Omental fat pad (tissue), 4 donors: ENCODE measurements around the gene RNF4. TPM values are rescaled to one million over a fixed set of nuclear protein-coding genes. Genes with fewer than 3 reads are reported as not detected.

Experiments
- ATAC-seq: fragments of 150-250 bp; one replicate; pipeline ENCODE4 v1.9.1; 2016; ENCODE audit warnings: mild to moderate bottlenecking, moderate library complexity; ENCODE audit not compliant: low FRiP score
- DNase-seq: peaks from one replicate; pipeline ENCODE4 v3.0.0-alpha.2; 2019; ENCODE audit warnings: low spot score
- total RNA-seq, 4 donors: library from RNA; depleted of rRNA; stranded (reverse); fragments of >200 nt; gene quantifications; one replicate each; pipeline ENCODE4 v1.1.0, GENCODE V29; 2016
- TF ChIP-seq, protein P1 (sequence below), 3 donors: fragments of 450-650 bp; IDR thresholded peaks; one replicate each; pipeline ENCODE4 v1.5.1; 2016 to 2017; ENCODE audit warnings: antibody characterized with exemption in 3 of 3, mild to moderate bottlenecking in 3 of 3, moderate library complexity in 2 of 3

Gene RNF4
- total RNA-seq, 4 donors from 2014 or later = 38.5 to 90.1 (median 44.5) TPM

- TF ChIP-seq, protein P1, sequence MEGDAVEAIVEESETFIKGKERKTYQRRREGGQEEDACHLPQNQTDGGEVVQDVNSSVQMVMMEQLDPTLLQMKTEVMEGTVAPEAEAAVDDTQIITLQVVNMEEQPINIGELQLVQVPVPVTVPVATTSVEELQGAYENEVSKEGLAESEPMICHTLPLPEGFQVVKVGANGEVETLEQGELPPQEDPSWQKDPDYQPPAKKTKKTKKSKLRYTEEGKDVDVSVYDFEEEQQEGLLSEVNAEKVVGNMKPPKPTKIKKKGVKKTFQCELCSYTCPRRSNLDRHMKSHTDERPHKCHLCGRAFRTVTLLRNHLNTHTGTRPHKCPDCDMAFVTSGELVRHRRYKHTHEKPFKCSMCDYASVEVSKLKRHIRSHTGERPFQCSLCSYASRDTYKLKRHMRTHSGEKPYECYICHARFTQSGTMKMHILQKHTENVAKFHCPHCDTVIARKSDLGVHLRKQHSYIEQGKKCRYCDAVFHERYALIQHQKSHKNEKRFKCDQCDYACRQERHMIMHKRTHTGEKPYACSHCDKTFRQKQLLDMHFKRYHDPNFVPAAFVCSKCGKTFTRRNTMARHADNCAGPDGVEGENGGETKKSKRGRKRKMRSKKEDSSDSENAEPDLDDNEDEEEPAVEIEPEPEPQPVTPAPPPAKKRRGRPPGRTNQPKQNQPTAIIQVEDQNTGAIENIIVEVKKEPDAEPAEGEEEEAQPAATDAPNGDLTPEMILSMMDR (IDR thresholded peaks at IDR 0.05) = no peak
- ATAC-seq (peak; percentile 27), DNase-seq (no peak)
These were observed 47.1 kb downstream of the RNF4 start for GRCh38 chr4:2515830-2516550.

DNA sequence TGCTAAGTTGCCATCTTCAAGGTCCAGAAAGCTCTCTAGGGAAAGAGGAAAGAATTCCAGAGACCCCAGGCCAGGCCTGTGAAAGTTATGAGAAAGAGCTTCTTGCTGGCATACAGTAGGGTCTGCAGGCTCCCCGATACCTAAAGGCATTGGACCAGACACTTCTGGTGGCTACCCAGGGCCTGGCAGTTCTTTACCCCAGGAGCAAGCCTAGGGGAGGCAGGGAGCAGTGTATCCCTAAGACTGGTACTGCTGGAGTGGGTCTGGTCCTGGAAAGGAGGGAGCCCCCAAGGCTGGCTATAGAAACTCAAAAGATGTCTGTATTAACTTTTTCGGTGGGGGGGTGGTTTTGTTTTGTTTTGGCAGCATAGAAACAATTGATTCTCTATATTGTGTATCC, 47.7 kb downstream of the RNF4 start:
- TF ChIP-seq, protein P1 (IDR thresholded peaks at IDR 0.05) = no peak
- ATAC-seq = no peak
- DNase-seq = no peak

DNA sequence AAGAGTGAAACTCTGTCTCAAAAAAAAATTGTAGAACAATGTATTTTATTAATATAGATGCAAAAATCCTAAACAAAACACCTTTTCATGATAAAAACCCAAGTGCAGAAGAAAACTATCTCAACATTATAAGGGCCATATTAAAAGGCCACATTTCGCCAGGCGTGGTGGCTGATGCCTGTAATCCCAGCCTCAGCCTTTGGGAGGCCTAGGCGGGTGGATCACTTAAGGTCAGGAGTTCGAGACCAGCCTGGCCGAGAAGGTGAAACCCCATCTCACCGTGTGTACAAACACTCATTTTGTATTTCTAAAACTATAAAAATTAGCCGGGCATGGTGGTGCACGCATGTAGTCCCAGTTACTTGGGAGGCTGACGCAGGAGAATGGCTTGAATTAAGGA, 57.7 kb downstream of the RNF4 start:
- TF ChIP-seq, protein P1 (IDR thresholded peaks at IDR 0.05) = no peak
- ATAC-seq (no peak), DNase-seq (no peak)

DNA sequence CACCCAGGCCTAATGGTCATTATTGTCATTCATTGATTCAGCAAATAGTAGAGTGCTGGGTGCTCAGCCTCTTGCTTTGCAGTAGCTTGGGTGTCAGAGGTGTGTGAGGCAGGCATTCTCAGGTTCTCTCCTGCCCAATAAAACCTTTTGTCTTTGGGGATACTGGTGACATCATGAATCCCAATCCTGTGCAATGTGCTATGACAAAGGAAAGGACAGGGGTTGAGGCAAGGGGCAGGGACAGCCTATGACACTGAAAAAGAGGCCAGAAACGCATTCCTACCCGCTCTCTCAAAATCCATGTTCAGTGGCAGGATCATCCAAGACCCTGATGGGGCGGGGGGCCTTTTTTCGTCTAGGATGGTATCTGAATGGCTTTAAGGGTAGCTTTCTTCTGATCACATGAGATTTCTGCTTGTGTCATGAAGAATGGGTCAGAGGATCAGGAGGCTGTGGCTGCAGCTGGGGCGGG, 66.0 kb downstream of the RNF4 start:
- no peak for ATAC-seq
- TF ChIP-seq, protein P1 (IDR thresholded peaks at IDR 0.05) = no peak
- DNase-seq = no peak

DNA sequence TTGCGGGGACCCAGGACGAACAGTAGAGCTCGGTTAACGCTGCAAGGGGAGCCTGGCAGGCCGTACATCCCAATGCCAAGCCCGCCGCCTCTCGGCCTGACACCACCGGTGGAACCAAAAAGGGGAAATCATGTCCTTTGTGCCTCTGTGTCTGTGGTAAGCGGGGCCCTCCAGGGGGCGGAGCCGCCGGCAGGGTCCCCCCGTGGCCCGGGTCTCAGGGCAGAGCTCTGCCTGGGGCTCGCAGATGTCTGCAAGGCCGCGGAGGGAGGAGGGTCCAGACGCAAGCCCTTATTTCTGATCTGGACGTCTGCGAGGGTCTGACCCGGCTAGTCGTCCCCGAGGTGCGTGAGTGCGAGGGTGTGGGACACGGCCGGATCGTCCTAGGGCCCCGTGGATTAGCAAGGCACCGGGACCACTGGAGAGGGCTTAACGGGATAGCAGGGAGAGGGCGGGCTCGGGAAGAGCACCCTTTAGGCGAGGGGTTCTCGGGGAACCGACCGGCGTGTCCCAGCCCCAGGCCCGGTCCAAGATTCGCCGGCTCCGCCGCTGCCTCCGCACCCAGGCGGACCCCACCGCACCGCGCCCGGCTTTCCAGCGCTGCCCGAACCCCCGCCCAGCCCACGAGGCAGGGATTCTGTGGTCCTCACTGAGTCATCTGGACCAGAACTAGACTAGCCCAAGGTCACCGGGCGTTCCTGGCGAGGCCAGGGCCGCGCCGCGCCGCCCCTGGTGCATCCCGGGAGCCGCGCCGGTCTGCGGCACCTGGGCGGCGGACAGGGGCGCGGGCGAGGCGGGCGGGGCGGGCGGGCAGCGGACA, 66.7 kb downstream of the RNF4 start:
- ATAC-seq (peak; percentile 82), DNase-seq (peak; percentile 44)
- TF ChIP-seq, protein P1 (IDR thresholded peaks at IDR 0.05) = no peak

GRCh38 chr4:2536193-2537010, 67.5 kb downstream of the RNF4 start, which contains the start of gene FAM193A:
TSS of gene FAM193A (plus strand) at chr4:2536647. CDS start at chr4:2536916, 269 bp downstream.
- DNase-seq (peak; percentile 79), ATAC-seq (peak; percentile 98)
- TF ChIP-seq, protein P1 (IDR thresholded peaks at IDR 0.05) = no peak
